Stimulated activated naive CD4-positive, alpha-beta T cell (primary cell): ENCODE results near the gene SLC29A2.

Experiments used
- DNase-seq, 6 experiments: peaks; one replicate each; lab custom pipeline; 2025; lab: John Stamatoyannopoulos, UW

The SLC29A2 gene

DNA sequence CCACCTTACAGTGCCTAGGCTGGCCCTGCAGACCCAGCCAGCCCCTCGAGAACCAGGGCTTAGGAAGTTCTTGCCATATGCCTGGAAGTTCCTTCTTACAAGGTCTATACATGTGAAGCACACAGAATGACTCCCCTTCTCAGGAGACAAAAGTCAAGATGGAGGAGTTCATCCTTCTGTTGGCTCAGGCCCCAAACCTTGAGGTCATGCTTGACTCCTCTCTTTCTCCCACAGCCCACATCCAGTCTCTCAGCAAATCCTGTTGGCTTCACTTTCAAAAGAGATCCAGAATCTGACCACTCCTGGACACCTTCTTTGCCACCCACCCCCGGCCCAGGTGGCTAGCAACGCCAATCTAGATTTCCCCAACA is 53.0 kb downstream of the SLC29A2 start:
- DNase-seq, result no peak

DNA sequence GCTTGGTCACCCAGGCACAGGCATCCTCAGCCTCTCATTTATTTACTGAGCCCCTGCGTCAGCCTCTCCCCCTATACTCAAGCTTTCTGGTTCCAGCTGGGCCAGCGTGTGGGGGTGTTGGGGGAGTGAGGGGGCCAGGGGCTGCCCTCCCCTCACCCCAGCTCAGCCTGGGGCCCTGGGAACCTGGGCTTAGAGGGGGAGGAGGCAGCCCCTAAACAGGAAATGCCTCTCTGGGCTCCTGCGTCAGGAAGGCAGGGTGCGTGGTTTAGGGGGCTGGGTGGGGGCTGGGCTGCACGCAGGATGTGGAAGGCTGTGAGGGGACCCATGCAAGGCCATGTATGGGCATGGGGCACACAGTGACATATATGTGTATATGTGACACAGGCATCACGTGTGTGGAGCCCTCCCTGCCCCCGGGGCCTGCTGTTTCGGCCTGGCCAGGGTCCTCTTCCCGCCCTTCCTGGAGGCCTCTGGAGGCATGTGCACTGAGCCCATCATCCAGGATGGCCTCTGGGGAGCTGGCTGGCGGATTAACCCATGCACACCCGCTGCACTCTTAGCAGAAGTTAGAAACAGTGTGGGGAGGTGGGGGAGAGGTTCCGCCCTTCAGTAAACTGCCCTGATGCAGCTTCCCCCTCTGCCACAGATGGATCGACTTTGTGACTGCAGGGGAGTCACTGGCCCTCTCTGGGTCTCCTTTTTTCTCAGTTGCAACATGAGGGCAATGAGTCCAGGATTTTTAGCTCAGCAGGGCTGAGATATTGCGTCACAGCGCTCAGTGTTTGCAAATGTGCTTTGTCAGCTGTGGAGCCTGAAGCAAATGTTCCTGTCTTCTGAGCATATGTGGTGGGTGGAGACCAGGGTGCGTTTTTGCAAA is 53.6 kb downstream of the SLC29A2 start:
- peak; percentile 63 to 89 (median 81) for DNase-seq

GRCh38 chr11:66317322-66317722 is 54.2 kb downstream of the SLC29A2 start:
- DNase-seq, result peak; percentile 31 to 87 (median 67)

DNA sequence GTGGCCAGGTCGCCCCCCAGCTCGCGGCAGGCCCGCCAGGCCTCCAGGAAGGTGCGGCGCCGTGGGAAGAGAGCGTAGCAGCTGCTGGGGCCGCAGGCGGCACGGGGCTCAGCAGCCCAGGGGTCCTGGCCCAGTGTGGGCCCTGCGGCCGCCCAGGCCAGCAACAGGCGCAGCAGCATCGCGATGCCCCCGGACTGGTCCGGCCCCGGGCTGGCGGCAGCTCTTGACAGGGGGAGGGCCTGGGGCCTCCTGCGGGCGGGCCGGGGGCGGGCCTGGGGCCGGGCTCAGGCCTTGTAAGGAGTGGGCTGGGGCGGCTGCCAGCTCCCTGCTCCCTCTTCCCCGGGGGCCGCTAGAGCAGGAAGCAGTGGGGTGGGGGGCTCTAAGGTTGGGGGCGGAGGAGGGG is 54.7 kb downstream of the SLC29A2 start, which contains the start of gene CD248:
TSS of gene CD248 (minus strand) at position 196 of the 403 bp plus-strand sequence. CDS start at position 179, 17 bp downstream.
- peak in 2 of 6 experiments; percentile 35 to 46 for DNase-seq

- no peak for DNase-seq
Measured at GRCh38 chr11:66315921-66316811, 55.4 kb downstream of the SLC29A2 start.

GRCh38 chr11:66315498-66315885 is 56.1 kb downstream of the SLC29A2 start:
- DNase-seq, result no peak

DNA sequence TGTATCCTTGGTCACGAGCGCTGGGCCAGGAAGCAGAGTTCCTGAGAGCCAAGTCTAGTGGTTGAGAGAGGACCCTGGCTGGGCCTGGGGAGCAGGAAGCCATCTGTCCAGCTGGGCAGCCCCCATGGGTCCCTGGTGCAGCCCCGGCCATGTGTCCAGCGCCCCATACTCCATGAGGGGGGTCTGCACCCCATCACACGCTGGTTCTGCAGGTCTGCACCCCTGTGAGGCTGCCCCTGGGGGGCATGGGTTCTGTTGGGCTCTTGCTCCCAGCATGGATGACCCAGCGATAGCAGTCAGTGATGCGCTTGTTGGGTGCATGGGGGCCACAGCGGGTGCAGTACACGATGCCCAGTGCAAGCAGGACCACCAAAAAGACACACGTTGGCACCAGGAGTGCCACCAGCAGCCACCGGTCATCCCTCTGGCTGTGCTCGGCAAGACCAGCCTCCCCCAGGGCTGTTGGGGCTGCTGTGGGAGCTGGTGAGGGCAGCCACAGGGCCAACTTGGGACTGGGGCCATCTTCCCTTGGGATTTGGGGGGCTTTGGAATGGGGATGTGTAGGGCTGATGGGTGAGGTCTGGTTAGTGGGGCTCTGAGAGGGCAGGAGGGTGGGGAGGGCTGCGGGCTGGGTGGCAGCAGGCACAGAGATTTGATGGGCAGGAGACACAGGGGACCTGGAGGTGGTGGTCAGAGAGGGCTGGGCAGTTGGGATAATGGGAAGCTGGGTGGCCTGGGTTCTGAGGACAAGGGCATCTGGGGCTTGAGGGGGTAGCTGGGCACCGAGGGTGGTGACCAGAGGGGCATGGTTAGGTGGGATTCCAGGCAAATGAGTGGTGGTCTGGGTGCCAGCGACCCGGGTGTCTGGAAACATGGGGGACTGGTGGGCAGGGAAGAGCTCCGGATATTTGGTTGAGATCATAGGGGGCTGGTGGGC is 56.7 kb downstream of the SLC29A2 start:
- no peak for DNase-seq

DNA sequence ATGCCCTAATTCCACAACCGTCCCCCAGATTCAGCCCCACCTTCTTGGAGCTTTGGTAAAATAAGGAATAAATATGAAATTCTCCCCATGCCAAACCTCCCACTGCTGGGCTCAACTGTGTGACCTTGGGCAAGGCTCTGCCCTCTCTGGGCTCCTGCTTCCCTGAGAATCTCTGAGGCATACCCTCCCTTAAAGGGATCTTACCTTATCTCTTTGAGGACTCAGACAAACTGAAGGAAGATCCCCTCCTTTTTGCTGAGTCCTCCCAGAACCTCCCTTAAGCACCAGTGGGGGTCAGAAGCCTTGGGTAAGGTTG is 57.4 kb downstream of the SLC29A2 start:
- DNase-seq, result no peak

- no peak for DNase-seq
Measured at GRCh38 chr11:66313321-66314185, 58.0 kb downstream of the SLC29A2 start.

DNA sequence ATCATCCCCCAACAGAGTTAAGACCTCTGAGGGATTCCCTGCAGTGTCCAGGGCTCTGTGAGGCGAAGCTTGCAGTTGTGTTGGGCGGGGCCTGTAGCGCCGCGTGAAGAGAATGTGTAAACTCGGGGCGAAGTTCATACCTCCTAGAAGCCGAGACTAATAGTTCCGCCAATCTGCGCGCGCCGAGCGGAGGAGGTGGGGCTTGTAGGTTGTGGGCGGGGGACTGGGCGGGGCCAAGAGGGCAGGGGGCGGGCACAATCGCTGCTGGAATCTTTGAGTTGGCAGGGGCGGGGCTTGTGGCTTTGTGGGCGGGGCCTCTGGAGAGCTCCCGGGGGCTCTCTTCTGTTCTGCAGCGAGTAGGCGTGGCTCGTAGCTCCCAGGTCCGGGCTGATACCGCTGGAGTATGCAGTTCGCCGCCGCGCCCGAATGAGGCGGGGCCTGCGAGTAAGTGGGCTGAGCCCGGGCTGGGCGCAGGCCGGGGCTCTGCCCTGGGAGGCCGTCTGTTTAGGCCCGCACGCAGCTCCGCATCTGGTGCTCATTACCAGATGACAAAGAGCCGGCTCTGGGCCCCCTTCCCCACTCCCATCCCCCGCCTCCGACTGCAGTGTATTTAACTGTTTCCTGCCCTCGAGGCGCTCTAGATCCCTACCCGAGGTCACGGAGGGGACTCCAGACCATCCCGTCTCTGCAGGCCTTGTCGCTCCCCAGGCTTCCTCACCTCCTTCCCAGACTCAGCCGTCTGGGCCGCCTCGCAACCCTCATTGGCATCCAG is 58.8 kb downstream of the SLC29A2 start:
- peak; percentile 98 to 100 (median 100) for DNase-seq
